CD8-positive, alpha-beta memory T cell (primary cell): ENCODE measurements around the gene FBXL22. TPM values are rescaled to one million over a fixed set of nuclear protein-coding genes. Genes with fewer than 3 reads are reported as not detected.

Source experiments
- CTCF ChIA-PET: fragments of 350-600 bp; sonication (Branson Sonifier 250); formaldehyde crosslinking; loops from one replicate; lab custom pipeline; 2021; ENCODE audit warnings: antibody characterized with exemption; lab: Charles Lee
- POLR2A ChIA-PET: fragments of 350-600 bp; sonication (Branson Sonifier 250); formaldehyde crosslinking; loops from one replicate; lab custom pipeline; 2021; ENCODE audit warnings: antibody characterized with exemption; lab: Charles Lee
- DNase-seq, 5 donors: peaks; one replicate each; pipeline versions ENCODE4 v3.0.0 to v3.0.0-alpha.2; 2020 to 2022; ENCODE audit warnings: mixed read lengths in 1 of 5
- H3K27ac ChIP-seq: one replicate; pipeline ENCODE4 v1.7.0; 2013; ENCODE audit warnings: low read depth, mild to moderate bottlenecking, low read length, moderate library complexity
- H3K27me3 ChIP-seq: 2 replicates; pipeline ENCODE4 v1.7.0; 2013; ENCODE audit warnings: low read length, mild to moderate bottlenecking; ENCODE audit not compliant: insufficient read depth, poor library complexity, severe bottlenecking
- H3K36me3 ChIP-seq: 2 replicates; pipeline ENCODE4 v1.7.0; 2013; ENCODE audit warnings: mild to moderate bottlenecking, low read length, moderate library complexity; ENCODE audit not compliant: insufficient read depth
- H3K4me1 ChIP-seq: 2 replicates; pipeline ENCODE4 v1.7.0; 2013; ENCODE audit warnings: mild to moderate bottlenecking, low read length, moderate library complexity; ENCODE audit not compliant: insufficient read depth
- H3K4me3 ChIP-seq: 2 replicates; pipeline ENCODE4 v1.7.0; 2013; ENCODE audit warnings: mild to moderate bottlenecking, low read length
- H3K9me3 ChIP-seq: 2 replicates; pipeline ENCODE4 v1.7.0; 2013; ENCODE audit warnings: mild to moderate bottlenecking, low read length
- H3K27ac Mint-ChIP-seq, 8 donors: one replicate each; pipeline ENCODE4 v1.8.0; 2020 to 2021; ENCODE audit warnings: mixed read lengths in 8 of 8, mild to moderate bottlenecking in 6 of 8, inconsistent platforms in 3 of 8, moderate library complexity in 3 of 8
- H3K27me3 Mint-ChIP-seq, 2 donors: one replicate each; pipeline ENCODE4 v1.8.0; 2020 to 2021; ENCODE audit warnings: mixed read lengths in 2 of 2, mild to moderate bottlenecking in 1 of 2, moderate library complexity in 1 of 2
- H3K36me3 Mint-ChIP-seq, 3 donors: one replicate each; pipeline ENCODE4 v1.8.0; 2020 to 2021; ENCODE audit warnings: mixed read lengths in 3 of 3, inconsistent platforms in 1 of 3, mild to moderate bottlenecking in 1 of 3
- H3K4me1 Mint-ChIP-seq, 3 donors: one replicate each; pipeline ENCODE4 v1.8.0; 2020 to 2021; ENCODE audit warnings: mixed read lengths in 3 of 3, inconsistent platforms in 1 of 3, mild to moderate bottlenecking in 1 of 3
- H3K4me3 Mint-ChIP-seq, 7 donors: one replicate each; pipeline ENCODE4 v1.8.0; 2020 to 2021; ENCODE audit warnings: mixed read lengths in 7 of 7, mild to moderate bottlenecking in 6 of 7, moderate library complexity in 4 of 7, inconsistent platforms in 2 of 7
- H3K9me3 Mint-ChIP-seq, 5 donors: one replicate each; pipeline ENCODE4 v1.8.0; 2020 to 2022; ENCODE audit warnings: mixed read lengths in 5 of 5, mild to moderate bottlenecking in 3 of 5, moderate library complexity in 2 of 5, inconsistent platforms in 1 of 5
- polyA plus RNA-seq: library from polyadenylated mRNA; unstranded; fragments of 300-500 nt; fragmentation: Illumina TruSeq; gene quantifications from one replicate; pipeline ENCODE4 v1.2.3, GENCODE V29; 2021
- total RNA-seq, 2 experiments: library from RNA; stranded (reverse); gene quantifications; one replicate each; pipeline ENCODE4 v1.2.3, GENCODE V29; 2021

Gene FBXL22
- total and polyA plus RNA-seq, 3 experiments from 2014 or later, result 0.84 to 1.1 (median 0.97) TPM

DNA sequence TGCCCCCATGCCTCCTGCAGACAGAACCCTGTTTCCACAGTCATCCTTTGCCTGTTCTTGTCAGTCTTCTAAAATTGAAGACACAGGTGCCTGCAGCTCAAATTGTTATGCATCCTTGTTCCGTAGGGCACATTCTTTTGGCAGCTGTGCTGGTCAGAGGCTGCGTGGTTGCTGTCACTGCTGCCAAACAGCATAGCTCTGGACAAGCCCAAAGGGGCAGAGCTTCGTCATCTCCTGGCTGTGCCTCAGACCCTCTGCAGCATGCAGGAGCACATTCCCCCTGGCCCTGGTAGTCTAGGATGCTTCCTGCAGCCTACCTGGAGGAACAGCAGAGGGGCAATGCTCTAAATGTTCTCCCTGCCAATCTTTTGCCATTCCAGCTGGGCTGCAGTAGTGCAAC lies 2.1 kb upstream of the FBXL22 start:
- Mint-ChIP-seq H3K36me3 (peaks cover 3 to 44% (median 13%) of the 10 kb centered on the region in 3 donors), H3K4me1 (peaks cover 39 to 65% (median 61%) of the 10 kb centered on the region in 3 donors), H3K27me3 (no peaks in the 10 kb centered on the region), H3K9me3 (no peaks in the 10 kb centered on the region), H3K27ac (peak overlapping the region; percentile 51 to 95 (median 78)), H3K4me3 (no peak overlapping the region)
- H3K4me1 ChIP-seq, result peaks cover 11% of the 10 kb centered on the region
- POLR2A ChIA-PET, result no interaction called here
- no peaks in the 10 kb centered on the region for H3K27me3 ChIP-seq
- DNase-seq, result no peak
- H3K9me3 ChIP-seq, result no peaks in the 10 kb centered on the region
- no peak overlapping the region for H3K27ac ChIP-seq
- H3K36me3 ChIP-seq, result peaks cover 8% of the 10 kb centered on the region
- H3K4me3 ChIP-seq, result no peak overlapping the region
- CTCF ChIA-PET, result interaction anchor here (2.0 kb wide), 1 partner anchor 15 kb away, joined by 7 read pairs; no protein-coding TSS in a partner anchor

DNA sequence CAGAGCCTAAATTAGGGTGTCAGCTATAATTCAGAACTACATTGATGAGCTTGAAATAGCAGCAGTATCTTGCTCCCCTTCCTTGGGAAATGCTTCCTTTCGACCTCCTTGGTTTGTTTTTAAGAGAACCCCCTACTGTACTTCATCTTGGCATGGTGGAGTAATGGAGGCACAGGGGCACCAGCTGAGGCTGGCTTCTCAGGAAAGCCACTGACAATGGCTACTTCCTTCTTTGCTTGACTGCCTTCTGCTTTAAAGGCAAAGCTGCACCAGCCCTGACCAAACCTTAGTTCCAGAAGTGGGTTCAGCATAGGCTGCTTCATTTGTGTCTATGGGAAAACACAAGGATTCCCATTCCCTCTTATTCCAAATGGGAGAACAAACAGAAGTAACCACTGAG lies 1.5 kb upstream of the FBXL22 start:
- Histone ChIP-seq H3K27ac (no peak overlapping the region), H3K27me3 (no peaks in the 10 kb centered on the region), H3K4me3 (no peak overlapping the region), H3K36me3 (peaks cover 8% of the 10 kb centered on the region), H3K4me1 (peaks cover 12% of the 10 kb centered on the region), H3K9me3 (no peaks in the 10 kb centered on the region)
- POLR2A ChIA-PET, result no interaction called here
- Mint-ChIP-seq H3K4me3 (peak overlapping the region in 1 of 7 donors; percentile 12), H3K27me3 (no peaks in the 10 kb centered on the region), H3K27ac (peak overlapping the region in 6 of 8 donors; percentile 29 to 95 (median 76)), H3K36me3 (peaks cover under 1 to 41% (median 10%) of the 10 kb centered on the region in 3 donors), H3K9me3 (no peaks in the 10 kb centered on the region), H3K4me1 (peaks cover 39 to 68% (median 61%) of the 10 kb centered on the region in 3 donors)
- CTCF ChIA-PET, result interaction anchor here (1.1 to 2.0 kb wide), 2 partner anchors 14 to 114 kb away, joined by 3 to 7 read pairs; no protein-coding TSS in a partner anchor
- DNase-seq, result no peak

DNA sequence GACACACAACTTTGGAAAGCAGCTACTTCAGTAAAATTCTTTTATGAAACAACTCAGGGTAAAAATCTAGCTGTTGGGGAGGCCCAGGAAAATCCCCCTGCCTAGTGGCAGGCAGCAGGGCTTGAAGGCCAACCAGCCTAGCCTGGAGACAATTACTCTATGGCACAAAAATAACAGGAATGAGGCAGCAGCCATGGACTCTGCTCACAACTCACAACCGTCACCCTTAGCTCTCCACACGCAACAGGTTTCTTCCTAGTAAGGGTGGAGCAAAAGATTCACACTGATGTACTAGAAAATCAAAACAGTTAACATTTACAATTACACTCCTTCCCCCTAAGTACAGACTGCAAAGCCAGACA lies 530 bp upstream of the FBXL22 start:
- no peak overlapping the region for H3K4me3 ChIP-seq
- H3K36me3 ChIP-seq, result peaks cover under 1% of the 10 kb centered on the region
- Mint-ChIP-seq H3K4me1 (peaks cover 38 to 67% (median 55%) of the 10 kb centered on the region in 3 donors), H3K27ac (peak overlapping the region; percentile 25 to 95 (median 78)), H3K27me3 (no peaks in the 10 kb centered on the region), H3K4me3 (peak overlapping the region in 4 of 7 donors; percentile 7 to 42 (median 16)), H3K9me3 (no peaks in the 10 kb centered on the region), H3K36me3 (peaks cover 0 to 36% (median 2%) of the 10 kb centered on the region in 3 donors)
- no peaks in the 10 kb centered on the region for H3K9me3 ChIP-seq
- POLR2A ChIA-PET, result interaction anchor here (0.8 kb wide), 1 partner anchor 19 kb away, joined by 3 read pairs; no protein-coding TSS in a partner anchor
- no peaks in the 10 kb centered on the region for H3K27me3 ChIP-seq
- DNase-seq, result no peak
- CTCF ChIA-PET, result interaction anchor here (1.1 to 5.7 kb wide), 3 partner anchors 13 to 131 kb away, joined by 3 to 51 read pairs (median 7); no protein-coding TSS in a partner anchor
- no peak overlapping the region for H3K27ac ChIP-seq
- peaks cover 14% of the 10 kb centered on the region for H3K4me1 ChIP-seq

DNA sequence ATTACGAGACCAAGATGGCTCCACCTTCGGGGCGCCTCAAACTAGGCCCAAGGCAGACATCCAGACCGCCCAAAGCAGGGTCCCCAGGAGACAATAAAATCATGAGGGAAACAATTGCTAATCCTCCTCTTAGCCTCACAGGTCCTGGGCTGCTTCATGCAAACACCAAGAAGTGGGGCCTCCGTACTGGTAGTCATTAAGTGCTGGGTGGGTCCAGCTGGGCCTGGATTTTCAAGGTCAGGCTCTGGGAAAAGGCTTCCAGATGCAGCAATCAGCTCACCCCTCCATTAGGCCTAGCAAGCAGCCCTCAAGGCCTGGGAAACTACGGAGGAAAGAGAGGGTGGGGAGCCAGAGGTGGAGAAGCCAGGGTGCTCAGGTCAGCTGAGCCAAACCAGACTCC lies 634 bp downstream of the FBXL22 start:
- Mint-ChIP-seq H3K27me3 (no peaks in the 10 kb centered on the region), H3K4me1 (peaks cover 45 to 77% (median 61%) of the 10 kb centered on the region in 3 donors), H3K27ac (peak overlapping the region in 1 of 8 donors; percentile 99), H3K9me3 (no peaks in the 10 kb centered on the region), H3K36me3 (peaks cover 0 to 27% (median under 1%) of the 10 kb centered on the region in 3 donors), H3K4me3 (peak overlapping the region in 1 of 7 donors; percentile 51)
- DNase-seq, result no peak
- no peaks in the 10 kb centered on the region for H3K9me3 ChIP-seq
- no peaks in the 10 kb centered on the region for H3K27me3 ChIP-seq
- no peaks in the 10 kb centered on the region for H3K36me3 ChIP-seq
- no peak overlapping the region for H3K27ac ChIP-seq
- ChIA-PET CTCF (interaction anchor here (0.8 to 5.7 kb wide), 3 partner anchors 13 to 132 kb away, joined by 3 to 51 read pairs (median 35); no protein-coding TSS in a partner anchor), POLR2A (no interaction called here)
- peaks cover 25% of the 10 kb centered on the region for H3K4me1 ChIP-seq
- H3K4me3 ChIP-seq, result no peak overlapping the region

DNA sequence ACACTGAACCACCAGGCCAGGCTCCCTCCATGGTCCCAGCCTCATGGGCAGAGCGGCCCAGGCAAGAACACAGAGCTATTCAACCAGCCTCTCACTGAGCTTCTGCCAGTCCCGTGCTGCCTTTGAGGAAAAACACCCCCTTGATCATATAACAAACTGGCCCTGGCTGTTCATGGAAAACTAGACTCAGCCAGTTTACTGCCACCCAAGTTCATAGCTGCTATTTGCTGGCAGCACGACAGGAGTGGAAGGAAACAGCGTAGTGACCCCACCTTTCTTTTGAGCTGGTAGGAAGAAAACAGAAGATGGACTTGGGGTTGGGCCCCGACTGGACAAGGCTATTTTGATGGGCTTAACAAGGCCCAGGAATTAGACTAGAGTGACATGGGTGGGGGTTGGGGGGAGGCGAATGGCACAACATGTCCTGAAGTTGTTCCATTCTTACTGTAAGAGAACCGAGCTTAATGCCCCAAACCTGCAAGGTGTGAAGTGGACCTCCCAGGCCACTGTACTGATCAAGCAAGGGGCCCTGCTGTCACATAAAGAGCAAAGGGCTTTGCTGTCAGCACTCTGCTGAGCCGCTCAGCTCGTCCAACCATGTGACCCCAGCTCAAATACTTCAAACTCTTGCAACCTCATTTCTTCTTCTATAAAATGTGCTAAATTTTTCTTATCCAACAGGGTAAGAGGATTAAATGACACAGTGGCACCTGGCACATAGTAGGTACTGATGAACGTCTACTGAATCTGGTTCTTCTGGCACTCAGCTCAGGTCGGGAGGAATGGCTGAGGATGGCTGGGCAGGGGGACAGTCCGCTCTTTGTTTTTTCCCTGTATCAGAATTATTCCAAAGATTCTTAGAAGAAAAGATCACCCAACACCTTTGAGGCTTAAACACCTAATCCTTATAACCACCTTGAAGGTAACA lies 1.6 kb downstream of the FBXL22 start:
- CTCF ChIA-PET, result interaction anchor here (0.8 to 5.7 kb wide), 5 partner anchors 12 to 551 kb away, joined by 3 to 51 read pairs (median 17); partner anchors contain the start of gene USP3
- H3K27ac Mint-ChIP-seq, result peak overlapping the region; percentile 7 to 99 (median 92)
- no peaks in the 10 kb centered on the region for H3K27me3 Mint-ChIP-seq
- no peaks in the 10 kb centered on the region for H3K9me3 Mint-ChIP-seq
- no peak overlapping the region for H3K4me3 ChIP-seq
- peaks cover 0 to 18% (median 0%) of the 10 kb centered on the region in 3 donors for H3K36me3 Mint-ChIP-seq
- DNase-seq, result no peak
- H3K4me1 ChIP-seq, result peaks cover 25% of the 10 kb centered on the region
- POLR2A ChIA-PET, result interaction anchor here (0.5 to 4.2 kb wide), 4 partner anchors 12 to 119 kb away, joined by 4 to 36 read pairs (median 11); partner anchors contain the start of gene USP3
- peaks cover 51 to 74% (median 60%) of the 10 kb centered on the region in 3 donors for H3K4me1 Mint-ChIP-seq
- H3K36me3 ChIP-seq, result no peaks in the 10 kb centered on the region
- no peaks in the 10 kb centered on the region for H3K9me3 ChIP-seq
- no peak overlapping the region for H3K27ac ChIP-seq
- H3K27me3 ChIP-seq, result no peaks in the 10 kb centered on the region
- peak overlapping the region; percentile 41 to 100 (median 83) for H3K4me3 Mint-ChIP-seq

DNA sequence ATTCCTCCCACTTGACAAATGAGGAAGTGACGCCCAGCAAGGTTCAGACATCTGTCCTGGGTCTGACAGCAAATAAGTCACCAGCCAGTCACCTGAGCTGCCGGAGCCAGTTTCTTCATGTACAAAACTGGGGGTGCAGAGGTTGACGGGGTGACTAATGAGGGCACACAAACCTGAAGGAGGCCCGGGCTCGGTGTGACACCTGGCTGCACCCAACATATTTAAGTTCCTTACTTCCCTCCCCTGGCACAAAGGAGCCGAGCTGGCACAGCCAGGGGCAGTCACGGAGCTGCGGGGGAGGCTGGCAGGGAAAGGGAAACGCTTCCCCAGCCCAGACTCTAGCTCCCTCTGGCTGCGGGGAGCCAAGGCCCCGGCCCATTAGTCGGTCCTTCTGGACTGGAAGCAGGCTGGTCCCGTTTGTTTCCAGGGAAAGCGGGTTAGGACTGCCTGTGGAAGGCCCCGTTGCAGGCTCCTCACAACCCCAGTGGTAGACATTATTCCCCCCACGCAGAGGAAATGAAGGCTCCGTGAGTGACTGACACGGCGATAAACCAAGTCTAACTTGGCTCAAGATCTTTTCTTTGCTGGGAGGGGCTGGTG lies 2.3 kb downstream of the FBXL22 start:
- peaks cover 25% of the 10 kb centered on the region for H3K4me1 ChIP-seq

DNA sequence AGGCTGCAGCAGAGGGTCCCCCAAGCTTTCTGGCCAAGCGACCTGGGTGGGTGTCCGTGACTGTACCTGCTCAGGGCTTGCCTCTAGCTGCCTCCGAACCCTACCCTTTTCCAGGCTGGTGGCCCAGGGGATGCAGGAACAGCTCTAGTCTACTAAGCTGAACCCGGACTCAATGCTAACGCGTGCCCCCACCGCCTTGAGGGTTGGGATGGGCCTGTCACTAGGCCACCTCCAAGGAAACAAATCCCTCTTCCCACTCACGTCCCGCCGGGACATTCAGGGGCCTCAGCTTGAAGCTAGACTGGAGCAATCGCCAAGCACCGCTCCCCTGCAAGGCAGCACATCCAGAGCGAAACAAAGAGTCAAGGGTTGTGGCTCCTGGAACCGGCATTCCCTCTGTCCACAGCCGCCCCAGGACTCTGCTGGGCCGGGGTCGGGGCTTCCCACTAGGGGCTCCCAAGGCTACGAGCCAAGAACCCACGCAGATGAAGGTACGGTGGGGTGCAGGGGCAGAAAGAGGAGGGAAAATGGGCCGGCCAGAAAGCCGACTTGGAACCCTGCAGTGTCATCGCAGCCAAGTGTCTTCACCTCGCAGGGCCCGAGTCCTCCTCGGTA lies 2.9 kb downstream of the FBXL22 start:
- H3K9me3 Mint-ChIP-seq, result no peaks in the 10 kb centered on the region

More for the DNA sequence above, 2.3 kb downstream of the FBXL22 start:
- Mint-ChIP-seq H3K27ac (peak overlapping the region; percentile 86 to 99 (median 94)), H3K4me3 (peak overlapping the region; percentile 83 to 100 (median 91)), H3K9me3 (no peaks in the 10 kb centered on the region), H3K4me1 (peaks cover 48 to 72% (median 52%) of the 10 kb centered on the region in 3 donors), H3K27me3 (no peaks in the 10 kb centered on the region), H3K36me3 (peaks cover 0 to 10% (median 0%) of the 10 kb centered on the region in 3 donors)
- POLR2A ChIA-PET, result interaction anchor here (0.5 to 4.2 kb wide), 4 partner anchors 11 to 120 kb away, joined by 4 to 36 read pairs (median 11); partner anchors contain the start of gene USP3
- peak in 3 of 5 donors; percentile 21 to 57 (median 46) for DNase-seq
- Histone ChIP-seq H3K36me3 (no peaks in the 10 kb centered on the region), H3K9me3 (no peaks in the 10 kb centered on the region), H3K27ac (peak overlapping the region; percentile 84), H3K4me3 (peak overlapping the region; percentile 67), H3K27me3 (no peaks in the 10 kb centered on the region)
- CTCF ChIA-PET, result interaction anchor here (0.5 to 5.7 kb wide), 11 partner anchors 11 to 551 kb away, joined by 3 to 51 read pairs (median 4); partner anchors contain the start of gene USP3

More for the DNA sequence above, 2.9 kb downstream of the FBXL22 start:
- peak overlapping the region; percentile 86 to 99 (median 94) for H3K27ac Mint-ChIP-seq
- H3K36me3 ChIP-seq, result no peaks in the 10 kb centered on the region
- H3K36me3 Mint-ChIP-seq, result peaks cover 0 to 6% (median 0%) of the 10 kb centered on the region in 3 donors
- H3K9me3 ChIP-seq, result no peaks in the 10 kb centered on the region
- no peaks in the 10 kb centered on the region for H3K27me3 Mint-ChIP-seq
- DNase-seq, result no peak
- H3K27ac ChIP-seq, result peak overlapping the region; percentile 84
- peaks cover 27% of the 10 kb centered on the region for H3K4me1 ChIP-seq
- H3K4me3 ChIP-seq, result peak overlapping the region; percentile 67
- ChIA-PET CTCF (interaction anchor here (0.9 to 5.7 kb wide), 12 partner anchors 10 to 552 kb away, joined by 3 to 51 read pairs (median 4); partner anchors contain the start of gene USP3), POLR2A (interaction anchor here (0.6 to 4.2 kb wide), 7 partner anchors 10 to 494 kb away, joined by 3 to 36 read pairs (median 3); partner anchors contain the start of genes CIAO2A and USP3)
- no peaks in the 10 kb centered on the region for H3K27me3 ChIP-seq
- peaks cover 45 to 70% (median 48%) of the 10 kb centered on the region in 3 donors for H3K4me1 Mint-ChIP-seq
- H3K4me3 Mint-ChIP-seq, result peak overlapping the region; percentile 83 to 100 (median 91)
